GM21786 (cell line): Measurements from ENCODE around the gene RPS3.
"Not testable (repeated sequence)": the region's sequence is repeated elsewhere in the genome, so short reads cannot be mapped to it uniquely, and the experiment has no call there.

Source experiments
- ATAC-seq: cut with Tn5 transposase; IDR thresholded peaks from one replicate; pipeline ENCODE4 v1.9.1; 2021; ENCODE audit not compliant: unreplicated experiment

Gene RPS3

GRCh38 chr11:75399344-75400145, at the start of gene RPS3:
RPS3 (plus strand) TSS chr11:75399518; CDS start chr11:75399548, 30 bp downstream.
- peak; percentile 90 for ATAC-seq

- no peak for ATAC-seq
These were observed 49.7 kb upstream of the RPS3 start for GRCh38 chr11:75349521-75350116.

DNA sequence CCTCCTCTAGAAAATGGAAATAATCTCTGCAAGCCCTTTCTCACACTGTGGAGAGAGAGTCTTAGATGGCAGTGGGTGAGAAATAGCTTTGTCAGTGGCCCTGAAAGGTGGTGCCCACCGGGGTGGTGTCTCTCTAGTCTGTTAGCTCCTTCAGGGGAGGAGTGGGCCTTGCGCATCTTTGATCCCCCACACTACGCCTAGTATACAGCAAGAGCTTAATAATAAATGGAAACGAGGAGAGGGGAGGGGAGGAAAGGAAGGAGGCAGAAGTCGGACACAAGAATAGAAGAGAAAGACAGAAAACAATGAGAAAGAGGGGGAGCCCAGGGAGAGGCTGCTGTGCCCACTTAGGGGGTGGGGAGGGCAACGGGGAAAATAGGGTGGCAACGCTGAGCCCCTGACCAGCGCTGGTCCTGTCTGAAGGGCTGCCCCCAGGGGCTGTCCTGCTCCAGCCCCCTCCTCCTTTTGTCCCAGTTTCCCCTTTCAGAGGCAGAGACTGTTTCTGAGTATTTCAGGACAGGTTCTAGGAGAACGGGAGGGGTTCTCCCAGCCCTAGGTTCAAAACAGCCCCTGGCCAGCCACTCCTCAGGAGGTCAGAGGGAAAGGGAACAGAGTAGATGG, 49.1 kb upstream of the RPS3 start:
- ATAC-seq, result no peak

DNA sequence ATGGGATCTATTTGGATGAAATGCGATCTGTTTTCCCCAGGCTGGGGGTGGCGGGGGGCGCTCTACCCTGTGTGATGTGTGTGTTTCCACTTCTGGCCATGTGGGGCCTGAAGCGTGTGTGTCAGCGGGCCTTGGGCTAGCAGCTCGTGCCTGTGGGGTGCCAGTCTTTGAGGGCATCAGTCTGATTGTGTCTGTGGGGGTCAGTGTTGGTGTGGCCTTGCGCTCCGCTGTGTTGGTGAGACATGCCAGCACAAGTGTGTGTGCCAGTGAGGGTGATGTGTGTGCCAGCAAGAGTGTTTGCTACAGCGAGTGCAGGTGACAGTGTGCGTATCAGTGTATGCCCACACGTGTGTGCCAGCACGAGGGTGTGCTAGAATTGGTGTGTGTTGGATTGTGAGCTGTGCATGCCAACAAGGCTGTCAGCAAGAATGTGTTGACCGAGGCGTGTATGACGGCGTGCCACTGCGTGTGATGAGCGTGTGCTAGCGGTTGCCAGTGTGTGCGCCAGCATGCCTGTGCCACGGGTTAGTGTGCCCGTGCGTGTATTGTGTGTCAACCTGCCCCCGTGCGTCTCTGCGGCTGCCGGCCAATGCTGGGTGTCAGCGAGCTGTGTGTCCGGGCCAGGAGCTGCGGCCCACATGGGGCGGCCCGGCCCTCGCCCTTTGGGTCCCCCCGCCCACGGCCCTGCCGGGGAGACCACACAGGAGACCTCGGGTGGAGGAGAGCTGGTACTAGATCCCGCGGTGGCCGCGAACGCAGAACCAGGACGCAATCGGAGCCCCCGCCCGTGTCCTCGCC, 48.4 kb upstream of the RPS3 start:
- no peak for ATAC-seq

GRCh38 chr11:75351541-75351790, 47.9 kb upstream of the RPS3 start, which contains the start of gene ARRB1:
ARRB1 (minus strand) TSS chr11:75351661; CDS start chr11:75351607, 54 bp downstream.
- no peak for ATAC-seq

DNA sequence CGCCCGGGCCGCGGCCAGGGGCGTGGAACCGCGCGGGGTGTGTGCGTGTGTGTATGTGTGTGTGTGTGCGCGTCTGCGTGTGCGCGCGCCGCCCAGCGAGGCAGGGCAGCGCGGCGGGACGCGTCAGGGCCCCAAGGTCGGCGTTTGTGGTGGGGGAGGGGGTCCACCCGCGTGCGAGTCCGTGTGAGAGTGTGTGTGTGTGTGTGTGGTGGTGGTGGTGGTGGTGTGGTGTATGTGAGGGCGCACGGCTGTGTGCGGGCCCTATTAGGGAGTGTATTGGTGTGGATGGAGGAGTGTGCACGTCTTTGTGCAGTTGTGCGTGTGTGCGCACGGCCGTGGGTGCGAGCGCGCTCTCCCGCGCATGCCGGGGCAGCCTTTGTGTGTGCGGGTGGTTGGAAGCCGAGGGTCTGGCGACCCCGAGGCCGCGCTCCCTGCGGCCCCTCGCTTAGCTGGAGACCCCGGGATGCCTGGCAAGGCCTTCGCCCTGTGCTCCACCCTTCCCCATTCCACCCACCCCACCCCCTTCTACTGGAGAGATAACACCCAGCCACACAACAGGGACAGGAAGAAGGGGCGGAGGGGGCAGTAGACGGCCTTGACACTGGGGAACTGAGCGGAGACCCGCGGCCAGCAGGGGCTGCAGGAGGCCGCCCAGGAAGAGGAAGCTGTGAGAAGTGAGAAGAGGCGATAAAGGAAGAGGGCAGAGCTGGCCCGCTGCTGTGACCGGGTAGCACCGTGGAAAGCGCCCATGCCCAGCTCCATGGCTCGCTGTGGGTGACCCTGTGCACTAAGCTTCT, 47.3 kb upstream of the RPS3 start:
- no peak for ATAC-seq

- ATAC-seq, result no peak
These were observed 46.6 kb upstream of the RPS3 start for GRCh38 chr11:75352588-75353206.

- no peak for ATAC-seq
These were observed 44.3 kb upstream of the RPS3 start for GRCh38 chr11:75355051-75355450.

DNA sequence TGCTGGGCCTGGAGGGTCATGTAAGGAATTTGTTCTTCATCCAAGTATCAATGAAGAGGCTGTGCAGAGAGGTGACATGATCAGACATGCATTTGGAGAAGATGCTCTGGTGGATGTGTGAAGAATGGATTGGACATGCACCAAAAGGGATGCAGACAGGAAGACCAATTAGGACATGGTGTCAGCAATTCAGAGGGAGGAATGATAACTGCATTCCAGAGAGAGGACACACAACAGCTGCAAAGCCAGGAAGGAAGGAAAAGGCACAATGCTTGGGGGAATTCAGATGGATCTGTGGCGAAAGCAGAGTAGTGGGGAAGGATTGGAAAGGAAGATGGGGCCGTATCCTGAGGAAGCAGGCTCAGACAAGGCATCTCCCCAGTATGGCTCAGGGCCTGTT, 42.7 kb upstream of the RPS3 start:
- no peak for ATAC-seq

DNA sequence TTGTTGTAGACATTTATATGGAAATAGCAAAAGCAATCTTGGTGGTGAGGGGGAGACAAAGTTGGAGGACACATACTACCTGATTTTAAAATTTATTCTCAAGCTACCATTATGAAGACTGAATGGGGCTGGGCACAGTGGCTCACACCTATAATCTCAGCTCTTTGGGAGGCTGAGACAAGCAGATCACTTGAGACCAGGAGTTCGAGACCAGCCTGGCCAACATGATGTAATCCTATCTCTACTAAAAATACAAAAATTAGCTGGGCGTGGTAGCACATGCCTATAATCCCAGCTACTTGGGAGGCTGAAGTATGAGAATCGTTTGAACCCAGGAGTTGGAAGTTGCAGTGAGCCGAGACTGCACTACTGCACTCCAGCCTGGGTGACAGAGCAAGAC, 37.0 kb upstream of the RPS3 start:
- not testable (repeated sequence) for ATAC-seq

DNA sequence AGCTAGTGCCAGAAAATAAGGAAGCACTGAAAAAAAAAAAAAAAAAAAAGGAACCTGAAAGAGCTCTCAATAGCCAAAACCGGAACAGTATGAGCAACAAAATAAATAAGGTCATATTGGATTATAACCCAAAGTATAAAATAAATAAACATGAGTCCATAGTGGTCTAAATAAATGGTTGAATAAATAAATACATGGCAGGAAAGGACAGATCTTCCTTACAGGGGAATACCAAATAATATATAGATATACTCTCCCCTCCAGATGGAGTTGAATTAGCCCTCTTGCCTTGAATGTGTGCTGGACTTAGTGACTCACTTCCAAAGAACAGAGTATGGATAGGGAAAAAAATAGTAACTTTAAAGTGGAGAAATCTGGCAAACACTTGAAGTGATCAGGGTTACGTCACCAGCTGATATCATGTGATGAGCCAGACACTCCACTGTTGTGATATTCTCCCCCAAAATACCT, 33.6 kb upstream of the RPS3 start:
- ATAC-seq, result no peak

DNA sequence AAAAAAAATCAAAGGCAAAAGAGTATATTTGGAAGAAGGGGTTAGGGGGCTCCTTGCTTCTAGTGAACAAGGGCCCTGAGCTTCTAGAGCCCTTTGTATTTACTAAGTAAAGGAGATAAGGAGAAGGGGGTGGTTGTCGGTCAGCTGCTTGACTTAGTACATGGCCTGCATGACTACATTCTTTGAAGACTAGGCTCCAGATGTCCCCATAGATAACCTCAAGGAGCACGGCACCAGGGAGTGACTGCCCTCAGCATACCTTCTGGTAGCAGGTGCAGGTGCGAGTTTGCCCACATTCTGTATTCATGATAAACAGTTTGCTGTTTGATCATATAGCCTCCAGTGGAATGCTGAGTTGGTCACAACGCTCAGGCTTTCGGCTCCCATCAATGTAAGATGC, 32.5 kb upstream of the RPS3 start:
- ATAC-seq, result not testable (repeated sequence)

DNA sequence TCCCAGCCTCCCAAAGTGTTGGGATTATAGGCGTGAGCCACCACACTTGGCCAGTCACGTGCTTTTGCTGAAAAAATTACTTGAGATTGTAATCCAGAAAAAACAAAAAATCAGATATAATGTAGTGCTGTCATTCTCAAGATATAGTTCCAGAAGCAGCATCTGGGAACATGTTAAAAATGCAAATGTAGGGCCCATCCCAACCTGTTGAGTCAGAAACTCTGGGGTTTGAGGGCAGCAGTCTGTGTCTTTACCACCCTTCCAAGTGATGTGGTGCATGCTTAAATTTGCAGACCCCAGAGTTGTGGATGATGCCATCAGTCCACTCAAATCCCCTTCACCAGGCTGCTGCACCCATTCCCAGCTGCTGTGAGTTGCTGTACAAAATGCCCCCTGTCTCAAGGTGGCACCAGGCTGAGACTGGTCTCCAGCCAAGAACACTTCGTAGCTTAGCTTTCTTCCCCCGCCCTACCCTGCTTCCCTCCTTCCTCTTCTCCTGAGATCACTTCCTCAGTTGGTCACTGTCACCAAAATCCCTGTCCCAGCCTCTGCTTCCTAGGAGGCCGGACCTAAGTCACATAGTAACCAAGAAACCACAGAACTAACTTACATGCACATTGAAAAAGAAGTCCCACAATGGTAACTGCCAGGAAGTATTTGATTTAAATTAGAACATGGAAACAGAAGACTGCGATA, 29.6 kb upstream of the RPS3 start:
- ATAC-seq, result no peak

- ATAC-seq, result no peak
These were observed 27.1 kb upstream of the RPS3 start for GRCh38 chr11:75371949-75372876.

DNA sequence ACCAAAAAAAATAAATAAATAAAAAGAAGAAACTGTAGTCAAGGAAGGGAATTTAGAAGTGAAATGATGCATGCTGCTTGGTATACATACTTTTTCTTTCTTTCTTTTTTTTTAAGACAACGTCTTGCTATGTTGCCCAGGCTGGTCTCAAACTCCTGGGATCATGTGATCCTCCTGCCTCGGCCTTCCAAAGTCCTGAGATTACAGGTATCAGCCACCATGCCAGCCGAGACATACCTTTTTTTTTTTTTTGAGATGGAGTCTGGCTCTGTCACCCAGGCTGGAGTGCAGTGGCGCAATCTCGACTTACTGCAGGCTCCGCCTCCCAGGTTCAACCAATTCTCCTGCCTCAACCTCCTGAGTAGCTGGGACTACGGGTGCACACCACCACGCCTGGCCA, 26.1 kb upstream of the RPS3 start:
- no peak for ATAC-seq

- ATAC-seq, result no peak
These were observed 24.7 kb upstream of the RPS3 start for GRCh38 chr11:75374646-75375045.

GRCh38 chr11:75375626-75376025, 23.7 kb upstream of the RPS3 start:
- no peak for ATAC-seq

DNA sequence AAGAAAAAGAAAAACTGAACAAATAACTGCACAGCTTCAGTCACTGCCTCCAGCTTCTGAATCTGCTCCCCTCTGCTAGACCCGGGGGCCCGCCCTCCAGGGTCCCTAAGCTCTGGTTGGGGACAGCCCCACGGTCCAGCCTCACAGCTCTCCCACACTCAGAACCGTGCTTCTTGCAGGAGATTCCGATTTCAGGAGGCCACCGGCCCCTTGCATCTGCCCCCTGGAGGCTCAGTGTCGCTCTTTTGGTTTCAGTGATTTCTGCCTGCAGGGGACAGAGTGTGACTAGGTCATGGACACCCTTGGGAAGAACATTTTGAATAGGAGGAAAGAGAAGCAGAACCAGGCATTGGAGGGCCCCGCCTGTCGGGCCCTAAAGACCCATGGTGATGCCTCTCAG, 23.1 kb upstream of the RPS3 start:
- no peak for ATAC-seq

DNA sequence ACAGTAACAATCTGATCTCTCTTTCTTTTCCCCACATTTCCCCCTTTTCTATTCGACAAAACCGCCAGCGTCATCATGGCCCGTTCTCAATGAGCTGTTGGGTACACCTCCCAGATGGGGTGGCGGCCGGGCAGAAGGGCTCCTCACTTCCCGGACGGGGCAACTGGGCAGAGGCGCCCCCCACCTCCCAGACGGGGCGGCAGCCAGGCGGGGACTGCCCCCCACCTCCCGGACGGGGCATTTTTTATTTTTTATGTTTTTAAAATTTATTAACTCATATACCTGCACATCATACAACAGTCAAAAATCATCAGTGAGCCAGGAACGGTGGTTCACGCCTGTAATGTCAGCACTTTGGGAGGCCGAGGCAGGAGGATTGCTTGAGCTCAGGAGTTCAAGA, 20.5 kb upstream of the RPS3 start:
- ATAC-seq, result not testable (repeated sequence)
